Measurements from ENCODE around the gene CMTM1. TPM values are rescaled to one million over a fixed set of nuclear protein-coding genes. Genes with fewer than 3 reads are reported as not detected.

Gene CMTM1
- polyA plus RNA-seq, 1 donor from 2014 or later, result 1.6 TPM

GRCh38 chr16:66574081-66574480 lies 7.8 kb downstream of the CMTM1 start:
- Histone ChIP-seq H4K20me1 (ENCODE audit: insufficient read depth) (no peaks in the 10 kb centered on the region), H3K4me2 (ENCODE audit: low read length) (no peak overlapping the region), H3K9me2 (ENCODE audit: insufficient read depth, low read length) (no peaks in the 10 kb centered on the region), H3K36me3 (ENCODE audit: insufficient read depth, low read length) (no peaks in the 10 kb centered on the region), H3K9me3 (ENCODE audit: low read length) (no peaks in the 10 kb centered on the region), H3K79me2 (replicated peaks; ENCODE audit: insufficient read depth, low read length) (no peaks in the 10 kb centered on the region), H3K9ac (ENCODE audit: low read length) (no peak overlapping the region), H2AFZ (ENCODE audit: low read depth, low read length) (no peak overlapping the region), H3K4me3 (ENCODE audit: low read length) (no peak overlapping the region), H3F3A (ENCODE audit: insufficient read depth, low read length, poor library complexity, severe bottlenecking) (no peaks in the 10 kb centered on the region), H3K27ac (ENCODE audit: low read length) (no peak overlapping the region), H3K27me3 (ENCODE audit: insufficient read depth, low read depth, low read length) (peaks cover 17% of the 10 kb centered on the region)
- TF ChIP-seq SMC3 (conservative IDR thresholded peaks at IDR 0.05; ENCODE audit: poor library complexity), result no peak
- TF ChIP-seq, protein P1, sequence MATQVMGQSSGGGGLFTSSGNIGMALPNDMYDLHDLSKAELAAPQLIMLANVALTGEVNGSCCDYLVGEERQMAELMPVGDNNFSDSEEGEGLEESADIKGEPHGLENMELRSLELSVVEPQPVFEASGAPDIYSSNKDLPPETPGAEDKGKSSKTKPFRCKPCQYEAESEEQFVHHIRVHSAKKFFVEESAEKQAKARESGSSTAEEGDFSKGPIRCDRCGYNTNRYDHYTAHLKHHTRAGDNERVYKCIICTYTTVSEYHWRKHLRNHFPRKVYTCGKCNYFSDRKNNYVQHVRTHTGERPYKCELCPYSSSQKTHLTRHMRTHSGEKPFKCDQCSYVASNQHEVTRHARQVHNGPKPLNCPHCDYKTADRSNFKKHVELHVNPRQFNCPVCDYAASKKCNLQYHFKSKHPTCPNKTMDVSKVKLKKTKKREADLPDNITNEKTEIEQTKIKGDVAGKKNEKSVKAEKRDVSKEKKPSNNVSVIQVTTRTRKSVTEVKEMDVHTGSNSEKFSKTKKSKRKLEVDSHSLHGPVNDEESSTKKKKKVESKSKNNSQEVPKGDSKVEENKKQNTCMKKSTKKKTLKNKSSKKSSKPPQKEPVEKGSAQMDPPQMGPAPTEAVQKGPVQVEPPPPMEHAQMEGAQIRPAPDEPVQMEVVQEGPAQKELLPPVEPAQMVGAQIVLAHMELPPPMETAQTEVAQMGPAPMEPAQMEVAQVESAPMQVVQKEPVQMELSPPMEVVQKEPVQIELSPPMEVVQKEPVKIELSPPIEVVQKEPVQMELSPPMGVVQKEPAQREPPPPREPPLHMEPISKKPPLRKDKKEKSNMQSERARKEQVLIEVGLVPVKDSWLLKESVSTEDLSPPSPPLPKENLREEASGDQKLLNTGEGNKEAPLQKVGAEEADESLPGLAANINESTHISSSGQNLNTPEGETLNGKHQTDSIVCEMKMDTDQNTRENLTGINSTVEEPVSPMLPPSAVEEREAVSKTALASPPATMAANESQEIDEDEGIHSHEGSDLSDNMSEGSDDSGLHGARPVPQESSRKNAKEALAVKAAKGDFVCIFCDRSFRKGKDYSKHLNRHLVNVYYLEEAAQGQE (IDR thresholded peaks at IDR 0.05; ENCODE audit: borderline replicate concordance), result no peak
- no peak for TF ChIP-seq MXI1 (conservative IDR thresholded peaks at IDR 0.05; ENCODE audit: poor library complexity, severe bottlenecking)
- TF ChIP-seq RAD21 (conservative IDR thresholded peaks at IDR 0.05), result no peak
- no peak for TF ChIP-seq EZH2 (IDR thresholded peaks at IDR 0.05; ENCODE audit: borderline replicate concordance, insufficient read depth, low read length, poor library complexity, severe bottlenecking)
- TF ChIP-seq POLR2AphosphoS5 (IDR thresholded peaks at IDR 0.05), result no peak
- TF ChIP-seq CTCF (IDR thresholded peaks at IDR 0.05; ENCODE audit: poor library complexity, severe bottlenecking), result no peak
- no peak for TF ChIP-seq EP300 (conservative IDR thresholded peaks at IDR 0.05; ENCODE audit: poor library complexity, severe bottlenecking)
- TF ChIP-seq TAF1 (IDR thresholded peaks at IDR 0.05; ENCODE audit: low read depth), result no peak

- no peak overlapping the region for H2AFZ ChIP-seq (ENCODE audit: low read depth, low read length)
- TF ChIP-seq RAD21 (conservative IDR thresholded peaks at IDR 0.05) (no peak), CTCF (IDR thresholded peaks at IDR 0.05; ENCODE audit: poor library complexity, severe bottlenecking) (no peak), MXI1 (conservative IDR thresholded peaks at IDR 0.05; ENCODE audit: poor library complexity, severe bottlenecking) (no peak), POLR2AphosphoS5 (IDR thresholded peaks at IDR 0.05) (no peak), EZH2 (IDR thresholded peaks at IDR 0.05; ENCODE audit: borderline replicate concordance, insufficient read depth, low read length, poor library complexity, severe bottlenecking) (no peak), SMC3 (conservative IDR thresholded peaks at IDR 0.05; ENCODE audit: poor library complexity) (no peak), TAF1 (IDR thresholded peaks at IDR 0.05; ENCODE audit: low read depth) (no peak), EP300 (conservative IDR thresholded peaks at IDR 0.05; ENCODE audit: poor library complexity, severe bottlenecking) (no peak)
- TF ChIP-seq, protein P1 (IDR thresholded peaks at IDR 0.05; ENCODE audit: borderline replicate concordance), result no peak
Measured at GRCh38 chr16:66574531-66574930, 8.3 kb downstream of the CMTM1 start.

More at GRCh38 chr16:66574531-66574930, 8.3 kb downstream of the CMTM1 start:
- Histone ChIP-seq H3K4me3 (ENCODE audit: low read length) (no peak overlapping the region), H4K20me1 (ENCODE audit: insufficient read depth) (no peaks in the 10 kb centered on the region), H3F3A (ENCODE audit: insufficient read depth, low read length, poor library complexity, severe bottlenecking) (no peaks in the 10 kb centered on the region), H3K36me3 (ENCODE audit: insufficient read depth, low read length) (no peaks in the 10 kb centered on the region), H3K9ac (ENCODE audit: low read length) (no peak overlapping the region), H3K9me2 (ENCODE audit: insufficient read depth, low read length) (no peaks in the 10 kb centered on the region), H3K4me2 (ENCODE audit: low read length) (no peak overlapping the region), H3K27me3 (ENCODE audit: insufficient read depth, low read depth, low read length) (peaks cover 21% of the 10 kb centered on the region), H3K79me2 (replicated peaks; ENCODE audit: insufficient read depth, low read length) (no peaks in the 10 kb centered on the region), H3K9me3 (ENCODE audit: low read length) (no peaks in the 10 kb centered on the region), H3K27ac (ENCODE audit: low read length) (no peak overlapping the region)
